Dedifferentiated amniotic fluid mesenchymal stem cell (primary cell): Measurements from ENCODE around the gene IPO13.

ENCODE experiments used
- DNase-seq: peaks from one replicate; pipeline ENCODE4 v3.0.0-alpha.2; 2016; ENCODE audit errors: extremely low spot score

The IPO13 gene

GRCh38 chr1:43951021-43951985, 4.6 kb downstream of the IPO13 start:
- DNase-seq: no peak

- DNase-seq: no peak
Observed at GRCh38 chr1:43952731-43953346, 6.1 kb downstream of the IPO13 start.

DNA sequence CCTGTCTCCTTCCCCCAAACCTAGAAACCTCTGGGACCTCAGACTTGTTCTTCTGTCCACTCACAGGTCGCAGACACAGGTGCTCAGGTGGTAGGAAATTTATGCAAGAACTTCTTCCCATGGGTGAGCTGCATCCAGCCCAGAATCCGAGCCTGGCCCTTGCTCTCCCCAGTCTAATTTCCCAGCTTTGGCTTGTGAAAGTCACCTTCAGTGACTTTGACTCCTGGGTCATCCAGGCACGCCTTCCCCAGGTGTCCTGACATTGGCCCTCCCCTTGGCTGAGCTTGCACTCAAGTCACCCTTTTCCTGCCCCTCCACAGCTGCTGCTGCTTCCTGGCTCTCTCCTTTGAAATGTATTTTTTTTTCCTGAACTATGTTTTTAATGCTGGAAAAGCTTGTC, 6.6 kb downstream of the IPO13 start:
- DNase-seq: no peak

DNA sequence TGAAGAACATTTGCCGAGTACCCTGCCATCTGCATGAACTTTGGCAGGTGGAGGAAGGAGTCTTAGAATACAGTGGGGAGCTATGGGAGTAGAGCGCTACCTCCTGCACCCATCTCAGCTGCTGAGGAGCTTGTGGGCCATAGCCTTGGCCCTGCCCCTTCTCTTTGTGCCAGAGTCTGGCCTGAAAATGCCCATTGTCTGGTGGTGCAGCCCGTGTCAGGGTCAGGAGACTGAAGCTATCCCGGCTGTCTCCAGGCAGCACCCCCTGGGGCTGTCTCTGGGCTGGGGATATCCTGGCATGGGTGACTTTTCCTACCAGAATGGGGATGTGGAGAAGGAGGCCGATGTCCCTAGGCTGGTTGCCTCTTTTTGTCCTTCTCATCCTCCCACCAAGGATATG, 7.3 kb downstream of the IPO13 start:
- DNase-seq: no peak

DNA sequence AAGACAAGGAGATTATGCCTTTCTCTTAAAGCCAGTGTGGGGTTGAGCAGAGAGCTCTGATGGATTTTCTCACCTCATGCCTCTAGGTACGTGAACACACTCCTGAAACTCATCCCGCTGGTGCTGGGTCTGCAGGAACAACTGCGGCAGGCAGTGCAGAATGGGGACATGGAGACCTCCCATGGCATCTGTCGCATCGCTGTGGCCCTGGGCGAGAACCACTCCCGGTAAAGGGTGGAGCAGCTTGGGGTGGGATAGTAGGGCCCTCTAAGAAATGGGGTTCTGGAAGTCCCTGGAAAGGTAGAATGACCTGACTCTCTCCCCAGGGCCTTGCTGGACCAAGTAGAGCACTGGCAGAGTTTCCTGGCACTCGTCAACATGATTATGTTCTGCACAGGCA, 9.5 kb downstream of the IPO13 start:
- DNase-seq: no peak

GRCh38 chr1:43957407-43958040, 10.8 kb downstream of the IPO13 start:
- no peak for DNase-seq

DNA sequence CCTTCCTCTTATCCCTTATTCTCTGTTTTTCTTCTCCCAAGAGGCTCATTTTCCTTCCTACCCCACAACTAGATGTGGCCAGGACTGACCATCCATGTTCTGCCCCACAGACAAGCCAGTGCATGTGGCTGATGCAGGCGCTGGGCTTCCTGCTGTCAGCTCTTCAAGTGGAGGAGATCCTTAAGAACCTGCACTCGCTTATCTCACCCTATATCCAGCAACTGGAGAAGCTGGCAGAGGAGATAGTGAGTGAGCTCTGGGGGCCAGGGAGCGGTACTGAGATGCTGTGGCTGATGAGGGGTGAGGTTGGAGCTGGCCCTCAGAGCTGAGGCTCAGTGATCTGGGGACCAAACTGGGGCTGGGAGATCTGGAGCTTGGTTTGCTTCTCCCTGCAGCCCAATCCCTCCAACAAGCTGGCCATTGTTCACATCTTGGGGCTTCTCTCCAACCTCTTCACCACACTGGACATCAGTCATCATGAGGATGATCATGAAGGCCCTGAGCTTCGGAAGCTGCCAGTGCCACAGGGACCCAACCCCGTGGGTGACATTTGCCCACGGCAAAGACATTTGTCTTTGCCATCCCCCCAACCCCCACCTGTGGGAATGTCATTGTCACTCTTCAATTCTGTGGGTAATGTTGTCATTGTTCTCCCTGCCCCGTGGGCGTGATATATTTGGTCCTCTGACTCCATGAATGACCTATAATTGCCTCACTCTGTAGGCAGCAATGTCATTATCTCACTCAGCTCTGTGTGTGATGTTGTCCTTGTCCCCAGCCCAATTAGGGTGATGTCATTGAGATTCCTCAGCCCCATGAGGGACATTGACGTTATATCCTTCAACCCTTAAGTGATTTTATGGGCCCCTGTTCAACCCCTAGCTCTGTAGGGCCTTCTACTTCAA, 11.9 kb downstream of the IPO13 start:
- no peak for DNase-seq

GRCh38 chr1:43960798-43961197, 14.0 kb downstream of the IPO13 start:
- DNase-seq: no peak

DNA sequence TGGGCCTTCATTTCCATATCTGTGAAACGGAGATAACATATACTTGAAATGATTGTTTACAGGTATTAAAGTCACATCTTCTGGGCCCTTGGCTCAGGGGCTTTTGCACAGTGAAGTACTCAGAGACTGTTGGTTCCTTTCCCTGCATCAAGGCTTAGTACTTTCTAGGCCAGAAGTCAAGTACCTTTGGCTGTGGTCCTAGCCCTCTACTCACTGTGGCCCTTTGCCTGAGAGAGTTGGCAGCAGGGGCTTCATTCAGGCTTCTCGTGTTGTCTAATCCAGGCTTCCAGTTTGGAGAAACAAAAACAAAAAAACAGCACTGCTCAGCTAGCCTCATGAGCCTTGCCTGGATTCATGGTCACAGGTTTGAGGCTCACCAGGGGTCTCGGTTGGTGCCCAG, 14.9 kb downstream of the IPO13 start:
- no peak for DNase-seq

DNA sequence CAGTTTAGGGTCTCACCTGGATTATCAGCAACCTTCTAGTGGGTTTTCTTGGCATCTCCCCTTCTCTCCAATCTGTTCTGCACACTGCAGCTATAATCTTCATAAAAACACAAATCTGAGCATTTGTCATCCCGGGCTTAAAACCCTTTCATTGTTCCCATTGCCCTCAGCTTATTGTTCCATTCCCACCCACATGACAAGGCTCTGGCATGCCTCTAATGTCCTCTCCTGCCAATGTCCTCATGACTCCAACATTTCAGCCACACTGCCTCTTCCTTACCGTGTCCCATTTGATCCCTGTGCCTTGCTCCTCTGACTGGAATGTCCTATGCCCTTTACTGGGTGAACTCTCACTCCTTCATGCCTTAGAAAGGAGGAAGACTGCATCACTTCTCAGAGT, 15.6 kb downstream of the IPO13 start:
- no peak for DNase-seq

DNA sequence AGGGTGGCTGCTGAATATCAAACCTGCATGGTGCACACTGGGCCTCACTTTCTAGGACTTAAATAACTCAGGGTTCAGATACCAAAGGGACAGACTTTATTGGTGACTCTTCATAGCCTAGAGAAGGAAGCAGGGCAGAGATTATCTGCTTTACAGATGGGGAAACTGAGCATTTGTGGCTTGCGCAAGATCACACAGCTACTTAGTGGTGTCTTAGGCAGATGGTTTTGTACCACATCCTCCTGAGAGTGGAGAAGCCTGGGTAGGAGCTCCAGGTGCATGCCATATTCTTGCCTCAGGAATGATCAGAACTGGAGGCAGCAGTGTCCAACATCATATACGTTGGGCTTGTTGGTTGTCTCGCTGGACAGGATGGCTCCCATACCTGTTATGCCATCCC, 16.3 kb downstream of the IPO13 start:
- no peak for DNase-seq

DNA sequence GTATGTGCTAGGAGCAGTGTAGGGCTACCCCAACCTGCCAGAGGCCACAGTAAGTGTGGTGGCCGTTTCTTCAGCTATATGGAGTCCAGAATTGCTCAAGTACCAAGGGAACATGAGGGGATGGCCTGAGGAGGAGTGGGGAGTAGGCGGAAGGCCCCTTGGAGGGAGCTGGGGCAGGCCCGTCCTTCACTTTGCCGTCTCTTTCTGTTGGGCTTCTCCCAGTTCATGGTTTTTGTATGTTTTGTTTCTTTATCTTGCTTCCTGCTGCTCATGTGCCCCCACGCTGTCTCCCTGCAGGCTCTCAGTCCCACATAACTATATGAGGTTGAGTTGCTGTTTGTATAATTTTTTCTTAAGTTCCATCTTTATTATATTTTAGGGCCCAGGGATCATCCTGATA, 17.1 kb downstream of the IPO13 start:
- no peak for DNase-seq

GRCh38 chr1:43965316-43965715, 18.6 kb downstream of the IPO13 start:
- DNase-seq: no peak

- no peak for DNase-seq
Observed at GRCh38 chr1:43968348-43968948, 21.7 kb downstream of the IPO13 start.

DNA sequence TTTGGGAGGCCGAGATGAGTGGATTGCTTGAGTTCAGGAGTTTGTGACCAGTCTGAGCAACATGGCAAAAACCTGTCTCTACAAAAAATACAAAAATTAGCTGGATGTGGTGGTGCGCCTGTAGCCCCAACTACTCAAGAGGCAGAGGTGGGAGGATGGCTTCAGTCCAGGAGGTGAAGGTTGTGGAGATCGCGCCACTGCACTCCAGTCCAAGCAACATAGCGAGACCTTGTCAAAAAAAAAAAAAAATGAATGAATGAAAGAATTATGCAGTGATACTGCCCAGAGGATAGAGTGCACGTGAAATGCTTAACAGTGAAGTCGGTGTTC, 22.6 kb downstream of the IPO13 start:
- DNase-seq: no peak

GRCh38 chr1:43969746-43970466, 23.2 kb downstream of the IPO13 start, which contains the start of gene DPH2:
Gene DPH2 (plus strand): TSS chr1:43970010. CDS start chr1:43970176, 166 bp downstream.
- peak; percentile 97 for DNase-seq

DNA sequence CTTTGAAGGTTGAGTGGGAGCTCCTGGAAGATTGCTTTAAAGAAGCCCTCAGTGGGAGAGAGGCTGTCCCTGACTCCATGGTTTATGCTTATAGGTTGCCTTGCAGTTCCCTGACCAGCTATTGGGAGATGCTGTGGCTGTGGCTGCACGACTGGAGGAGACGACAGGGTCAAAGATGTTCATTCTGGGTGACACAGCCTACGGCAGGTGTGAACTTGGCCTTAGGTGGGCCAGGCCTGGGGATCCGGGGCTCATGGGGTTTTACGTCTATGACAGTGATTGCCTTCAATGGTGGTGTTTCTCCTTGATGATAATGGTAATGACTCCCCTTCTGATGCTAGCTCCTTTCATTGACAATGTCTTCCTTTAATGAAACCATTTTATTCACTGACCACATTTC, 23.8 kb downstream of the IPO13 start:
- DNase-seq: no peak

- DNase-seq: no peak
Observed at GRCh38 chr1:43970911-43971310, 24.2 kb downstream of the IPO13 start.

DNA sequence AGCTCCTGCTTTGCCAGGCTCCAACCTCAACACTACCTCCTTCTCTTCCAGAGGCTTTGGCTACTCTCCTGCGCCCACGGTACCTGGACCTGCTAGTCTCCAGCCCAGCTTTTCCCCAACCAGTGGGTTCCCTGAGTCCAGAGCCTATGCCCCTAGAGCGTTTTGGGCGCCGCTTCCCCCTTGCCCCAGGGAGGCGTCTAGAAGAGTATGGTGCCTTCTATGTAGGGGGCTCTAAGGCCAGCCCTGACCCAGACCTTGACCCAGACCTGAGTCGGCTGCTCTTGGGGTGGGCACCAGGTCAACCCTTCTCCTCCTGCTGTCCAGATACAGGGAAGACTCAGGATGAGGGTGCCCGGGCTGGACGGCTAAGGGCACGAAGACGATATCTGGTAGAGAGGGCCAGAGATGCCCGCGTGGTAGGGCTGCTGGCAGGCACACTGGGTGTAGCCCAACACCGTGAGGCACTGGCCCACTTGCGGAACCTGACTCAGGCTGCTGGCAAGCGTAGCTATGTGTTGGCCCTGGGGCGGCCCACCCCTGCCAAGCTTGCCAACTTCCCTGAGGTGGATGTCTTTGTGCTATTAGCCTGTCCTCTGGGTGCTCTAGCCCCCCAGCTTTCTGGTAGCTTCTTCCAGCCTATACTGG, 24.7 kb downstream of the IPO13 start:
- no peak for DNase-seq

DNA sequence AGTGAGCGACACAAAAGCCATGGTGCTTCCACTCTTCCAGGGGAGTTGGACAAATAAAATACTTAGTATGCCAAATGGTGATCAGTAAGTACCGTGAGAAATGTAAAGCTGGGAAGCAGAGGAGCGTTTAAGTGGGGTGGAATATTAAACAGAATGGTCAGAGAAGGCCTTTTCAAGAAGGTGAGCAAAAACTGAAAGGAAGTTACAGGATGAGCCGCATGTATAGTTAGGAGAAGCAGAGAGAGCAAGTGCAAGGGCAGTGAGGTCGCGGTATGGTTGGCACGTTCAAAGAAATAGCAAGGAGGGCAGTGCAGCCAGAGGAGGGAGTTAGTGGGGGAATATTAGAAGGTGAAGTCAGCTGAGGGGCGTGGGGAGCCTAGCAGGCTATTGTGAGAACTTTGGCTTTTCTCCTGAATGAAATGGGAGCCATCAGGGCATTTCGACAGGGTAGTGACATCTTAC, 27.3 kb downstream of the IPO13 start:
- DNase-seq: no peak
